Ishikawa (cell line): ENCODE data around the gene USP2.

Experiments
- CEBPB ChIP-seq: IDR thresholded peaks from 2 replicates; pipeline ENCODE4 v1.6.1; 2012
- EP300 ChIP-seq: IDR thresholded peaks from 2 replicates; pipeline ENCODE4 v1.6.1; 2012; ENCODE audit warnings: borderline replicate concordance
- FOXM1 ChIP-seq: IDR thresholded peaks from 2 replicates; pipeline ENCODE4 v1.6.1; 2012; ENCODE audit warnings: low read depth, borderline replicate concordance
- NFIC ChIP-seq: IDR thresholded peaks from 2 replicates; pipeline ENCODE4 v1.6.1; 2012
- REST ChIP-seq: IDR thresholded peaks from 2 replicates; pipeline ENCODE4 v1.6.1; 2012; ENCODE audit warnings: low read depth, mild to moderate bottlenecking
- TCF12 ChIP-seq: IDR thresholded peaks from 2 replicates; pipeline ENCODE4 v1.6.1; 2012; ENCODE audit warnings: low read depth
- ZBTB7A ChIP-seq: IDR thresholded peaks from 2 replicates; pipeline ENCODE4 v1.6.1; 2012; ENCODE audit warnings: low read depth
- TF ChIP-seq, protein P1 (sequence below): IDR thresholded peaks from 2 replicates; pipeline ENCODE4 v1.6.1; 2012

- TF ChIP-seq EP300, result no peak
- no peak for TF ChIP-seq FOXM1
- TF ChIP-seq TCF12, result no peak
- TF ChIP-seq CEBPB, result no peak
- no peak for TF ChIP-seq REST
- TF ChIP-seq, protein P1, sequence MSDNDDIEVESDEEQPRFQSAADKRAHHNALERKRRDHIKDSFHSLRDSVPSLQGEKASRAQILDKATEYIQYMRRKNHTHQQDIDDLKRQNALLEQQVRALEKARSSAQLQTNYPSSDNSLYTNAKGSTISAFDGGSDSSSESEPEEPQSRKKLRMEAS, result no peak
- TF ChIP-seq ZBTB7A, result no peak
- no peak for TF ChIP-seq NFIC
Observed at GRCh38 chr11:119376197-119376847, 5.2 kb downstream of the USP2 start.
